Choroid plexus epithelial cell (primary cell): Measurements from ENCODE around the gene LRP1-AS.

Source experiments
- DNase-seq: peaks from one replicate; pipeline ENCODE4 v3.0.0-alpha.2; 2010; ENCODE audit warnings: low read depth
- H3K4me3 ChIP-seq: 2 replicates; pipeline ENCODE4 v1.5.1; 2011; ENCODE audit warnings: low read depth, mild to moderate bottlenecking, control low read depth, low read length, moderate library complexity
- TF ChIP-seq, protein P1 (sequence below): conservative IDR thresholded peaks from 2 replicates; pipeline ENCODE4 v1.5.1; 2011; ENCODE audit warnings: low read depth, mild to moderate bottlenecking, control low read depth, inconsistent platforms, low read length, moderate library complexity

The LRP1-AS gene

DNA sequence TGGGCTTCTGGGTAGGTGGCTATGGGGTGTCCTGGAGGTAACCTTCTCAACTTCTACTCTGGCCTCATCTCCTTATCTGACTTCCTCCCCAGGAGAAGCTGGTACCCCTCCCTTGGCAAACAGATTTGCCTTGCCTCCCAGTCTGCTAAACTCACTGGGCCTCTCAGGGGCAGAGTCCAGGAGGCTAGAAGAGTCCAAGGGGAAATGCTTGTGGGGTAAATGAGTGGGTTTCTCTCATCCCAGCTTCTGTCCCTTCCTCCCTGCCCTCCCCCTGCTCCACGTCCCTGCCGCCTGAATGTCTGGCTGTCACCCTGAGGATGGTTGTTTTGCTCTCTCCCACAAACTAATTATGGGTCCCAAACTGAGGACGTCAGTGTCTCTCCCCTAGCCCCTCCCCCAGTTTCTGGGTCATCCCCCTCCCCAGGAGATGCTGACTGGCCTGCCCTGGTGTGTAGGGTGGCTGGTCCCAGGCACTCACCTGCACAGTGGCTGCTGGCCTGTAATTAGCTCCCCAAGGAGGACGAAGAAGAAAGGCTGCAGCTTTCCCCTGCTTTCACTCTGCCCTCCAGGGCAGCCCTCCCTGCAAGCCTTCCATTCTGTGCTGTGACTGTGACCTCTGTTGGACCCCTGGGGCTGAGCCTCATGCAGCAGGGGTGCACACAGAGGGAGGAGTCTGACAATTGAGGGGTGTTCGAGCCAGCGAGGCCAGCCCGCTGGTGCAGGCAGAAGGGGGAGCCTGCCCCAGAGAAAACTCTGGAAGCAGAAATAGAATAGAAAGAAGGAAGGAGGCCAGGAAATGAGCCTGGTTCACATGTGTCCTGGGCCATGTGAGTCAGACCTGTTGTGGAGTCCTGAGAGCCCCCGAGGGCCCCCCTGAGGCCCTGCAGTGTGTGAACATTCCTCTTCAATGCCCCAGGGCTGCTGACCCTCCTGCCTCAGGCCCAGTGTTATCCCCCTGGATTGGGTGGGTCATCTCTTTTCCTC is at the start of gene LRP1-AS:
LRP1-AS (minus strand) TSS at position 659 of the 984 bp plus-strand sequence.
- TF ChIP-seq, protein P1, sequence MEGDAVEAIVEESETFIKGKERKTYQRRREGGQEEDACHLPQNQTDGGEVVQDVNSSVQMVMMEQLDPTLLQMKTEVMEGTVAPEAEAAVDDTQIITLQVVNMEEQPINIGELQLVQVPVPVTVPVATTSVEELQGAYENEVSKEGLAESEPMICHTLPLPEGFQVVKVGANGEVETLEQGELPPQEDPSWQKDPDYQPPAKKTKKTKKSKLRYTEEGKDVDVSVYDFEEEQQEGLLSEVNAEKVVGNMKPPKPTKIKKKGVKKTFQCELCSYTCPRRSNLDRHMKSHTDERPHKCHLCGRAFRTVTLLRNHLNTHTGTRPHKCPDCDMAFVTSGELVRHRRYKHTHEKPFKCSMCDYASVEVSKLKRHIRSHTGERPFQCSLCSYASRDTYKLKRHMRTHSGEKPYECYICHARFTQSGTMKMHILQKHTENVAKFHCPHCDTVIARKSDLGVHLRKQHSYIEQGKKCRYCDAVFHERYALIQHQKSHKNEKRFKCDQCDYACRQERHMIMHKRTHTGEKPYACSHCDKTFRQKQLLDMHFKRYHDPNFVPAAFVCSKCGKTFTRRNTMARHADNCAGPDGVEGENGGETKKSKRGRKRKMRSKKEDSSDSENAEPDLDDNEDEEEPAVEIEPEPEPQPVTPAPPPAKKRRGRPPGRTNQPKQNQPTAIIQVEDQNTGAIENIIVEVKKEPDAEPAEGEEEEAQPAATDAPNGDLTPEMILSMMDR, result peak; percentile 1
- DNase-seq, result peak; percentile 75
- no peak within 1 kb of the TSS for H3K4me3 ChIP-seq

DNA sequence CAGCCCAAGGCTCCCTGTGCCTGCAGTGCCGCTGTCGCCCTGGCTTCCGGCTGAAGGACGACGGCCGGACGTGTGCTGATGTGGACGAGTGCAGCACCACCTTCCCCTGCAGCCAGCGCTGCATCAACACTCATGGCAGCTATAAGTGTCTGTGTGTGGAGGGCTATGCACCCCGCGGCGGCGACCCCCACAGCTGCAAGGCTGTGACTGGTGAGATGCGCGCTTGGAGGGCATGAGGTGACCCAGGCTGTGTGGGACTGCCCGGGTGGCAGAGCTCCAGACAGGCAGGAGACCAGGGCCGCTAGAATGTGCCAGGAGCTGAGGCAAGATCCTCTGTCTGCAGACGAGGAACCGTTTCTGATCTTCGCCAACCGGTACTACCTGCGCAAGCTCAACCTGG is 49.5 kb upstream of the LRP1-AS start:
- no peak for DNase-seq

DNA sequence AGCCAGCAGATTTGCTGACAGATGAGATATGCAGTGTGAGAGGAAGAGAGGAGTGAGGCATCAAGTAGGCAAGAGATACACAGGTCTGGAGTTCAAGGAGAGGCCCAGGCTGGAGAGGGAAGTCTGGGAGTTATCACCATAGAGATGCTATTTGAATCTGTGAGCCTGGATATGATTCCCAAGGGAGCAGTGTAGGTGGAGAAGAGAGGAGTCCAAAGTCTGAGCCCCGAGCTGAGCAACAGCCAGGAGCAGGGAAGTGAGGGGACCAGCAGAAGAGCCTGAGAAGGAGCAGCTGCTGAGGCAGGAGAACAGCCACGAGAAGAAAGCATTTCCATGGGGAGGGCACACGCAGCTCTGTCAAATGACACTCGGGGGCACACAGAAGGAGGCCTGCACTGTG is 49.0 kb upstream of the LRP1-AS start:
- no peak overlapping the region for H3K4me3 ChIP-seq
- TF ChIP-seq, protein P1, result no peak
- DNase-seq, result no peak

More for the DNA sequence above, 49.5 kb upstream of the LRP1-AS start:
- TF ChIP-seq, protein P1, result no peak
- no peak overlapping the region for H3K4me3 ChIP-seq

DNA sequence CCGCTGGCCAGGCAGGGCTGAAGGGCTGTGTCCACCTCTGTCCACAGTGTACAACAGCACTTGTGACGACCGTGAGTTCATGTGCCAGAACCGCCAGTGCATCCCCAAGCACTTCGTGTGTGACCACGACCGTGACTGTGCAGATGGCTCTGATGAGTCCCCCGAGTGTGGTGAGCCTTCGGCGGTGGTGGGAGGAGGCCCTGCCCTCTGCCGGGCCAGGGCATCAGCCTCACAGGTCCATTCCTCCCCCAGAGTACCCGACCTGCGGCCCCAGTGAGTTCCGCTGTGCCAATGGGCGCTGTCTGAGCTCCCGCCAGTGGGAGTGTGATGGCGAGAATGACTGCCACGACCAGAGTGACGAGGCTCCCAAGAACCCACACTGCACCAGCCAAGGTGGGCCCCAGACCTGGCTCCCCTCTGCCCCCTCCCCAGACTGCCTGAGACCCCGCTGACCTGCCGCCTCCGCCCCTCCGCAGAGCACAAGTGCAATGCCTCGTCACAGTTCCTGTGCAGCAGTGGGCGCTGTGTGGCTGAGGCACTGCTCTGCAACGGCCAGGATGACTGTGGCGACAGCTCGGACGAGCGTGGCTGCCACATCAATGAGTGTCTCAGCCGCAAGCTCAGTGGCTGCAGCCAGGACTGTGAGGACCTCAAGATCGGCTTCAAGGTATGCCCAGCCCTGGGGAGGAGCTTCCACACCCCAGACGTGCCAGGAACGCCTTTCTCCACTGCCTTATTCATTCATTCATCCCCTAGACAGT is 48.4 kb upstream of the LRP1-AS start:
- no peak for DNase-seq
- TF ChIP-seq, protein P1, result no peak
- H3K4me3 ChIP-seq, result no peak overlapping the region

DNA sequence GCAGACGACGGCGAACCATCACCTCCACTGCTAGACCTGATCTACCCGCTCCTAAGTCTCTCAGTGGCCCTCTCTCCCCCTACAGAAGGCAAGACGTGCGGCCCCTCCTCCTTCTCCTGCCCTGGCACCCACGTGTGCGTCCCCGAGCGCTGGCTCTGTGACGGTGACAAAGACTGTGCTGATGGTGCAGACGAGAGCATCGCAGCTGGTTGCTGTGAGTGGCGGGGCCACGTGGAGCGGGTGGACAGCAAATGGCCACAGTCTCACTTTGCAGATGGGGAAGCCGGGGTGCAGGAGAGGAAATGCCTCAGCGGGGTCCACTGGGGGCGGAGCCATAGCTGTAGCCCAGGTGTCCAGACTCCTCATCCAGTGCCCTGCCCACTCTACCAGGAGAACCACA is 47.8 kb upstream of the LRP1-AS start:
- H3K4me3 ChIP-seq, result no peak overlapping the region
- DNase-seq, result no peak
- TF ChIP-seq, protein P1, result no peak

DNA sequence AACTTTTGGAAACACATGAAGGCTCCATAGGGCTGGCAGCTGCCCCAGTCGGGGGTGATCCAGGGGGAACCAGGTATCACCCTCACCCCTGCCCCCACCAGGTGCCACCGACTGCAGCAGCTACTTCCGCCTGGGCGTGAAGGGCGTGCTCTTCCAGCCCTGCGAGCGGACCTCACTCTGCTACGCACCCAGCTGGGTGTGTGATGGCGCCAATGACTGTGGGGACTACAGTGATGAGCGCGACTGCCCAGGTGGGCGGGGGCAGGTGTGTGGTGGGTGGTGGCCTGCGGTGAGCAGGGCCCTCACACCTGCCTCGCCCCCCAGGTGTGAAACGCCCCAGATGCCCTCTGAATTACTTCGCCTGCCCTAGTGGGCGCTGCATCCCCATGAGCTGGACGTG is 46.8 kb upstream of the LRP1-AS start:
- DNase-seq, result no peak
- no peak overlapping the region for H3K4me3 ChIP-seq
- TF ChIP-seq, protein P1, result no peak
